ENCODE results near the gene FOXD1. TPM values are rescaled to one million over a fixed set of nuclear protein-coding genes. Genes with fewer than 3 reads are reported as not detected.

FOXD1 gene
- under 1 TPM in 3 of 4 donors, not detected in 1; 0.36 to 0.94 (median 0.71) TPM for total RNA-seq
- under 1 TPM; 0.15 to 0.29 (median 0.17) TPM for polyA plus RNA-seq
- long read RNA-seq, donor 1 = 0 reads
- long read RNA-seq, donor 2, partial matches to known transcripts = 0 of 2 reads
- long read RNA-seq, donor 2, other reads (novel, unspliced or antisense) = 0 of 2 reads

GRCh38 chr5:73448463-73449136 is at the start of gene FOXD1:
FOXD1 (minus strand) TSS chr5:73448777; CDS start chr5:73448362, 415 bp downstream.
- intact Hi-C loops (cut with DNase I) = no loop called here
- Histone ChIP-seq H3K4me1 (peaks cover 10% of the 10 kb centered on the region), H3K27me3 (ENCODE audit: insufficient read depth in 3 of 3, low read length in 2 of 3) (peaks cover 10 to 93% (median 52%) of the 10 kb centered on the region in 3 donors), H3K27ac (no peak within 1 kb of the TSS), H3K4me3 (peak within 1 kb of the TSS; percentile 65), H3K9me3 (no peaks in the 10 kb centered on the region), H3K36me3 (ENCODE audit: insufficient read depth in 1 of 2, low read depth in 1 of 2) (no peaks in the 10 kb centered on the region)
- TF ChIP-seq, protein P1, sequence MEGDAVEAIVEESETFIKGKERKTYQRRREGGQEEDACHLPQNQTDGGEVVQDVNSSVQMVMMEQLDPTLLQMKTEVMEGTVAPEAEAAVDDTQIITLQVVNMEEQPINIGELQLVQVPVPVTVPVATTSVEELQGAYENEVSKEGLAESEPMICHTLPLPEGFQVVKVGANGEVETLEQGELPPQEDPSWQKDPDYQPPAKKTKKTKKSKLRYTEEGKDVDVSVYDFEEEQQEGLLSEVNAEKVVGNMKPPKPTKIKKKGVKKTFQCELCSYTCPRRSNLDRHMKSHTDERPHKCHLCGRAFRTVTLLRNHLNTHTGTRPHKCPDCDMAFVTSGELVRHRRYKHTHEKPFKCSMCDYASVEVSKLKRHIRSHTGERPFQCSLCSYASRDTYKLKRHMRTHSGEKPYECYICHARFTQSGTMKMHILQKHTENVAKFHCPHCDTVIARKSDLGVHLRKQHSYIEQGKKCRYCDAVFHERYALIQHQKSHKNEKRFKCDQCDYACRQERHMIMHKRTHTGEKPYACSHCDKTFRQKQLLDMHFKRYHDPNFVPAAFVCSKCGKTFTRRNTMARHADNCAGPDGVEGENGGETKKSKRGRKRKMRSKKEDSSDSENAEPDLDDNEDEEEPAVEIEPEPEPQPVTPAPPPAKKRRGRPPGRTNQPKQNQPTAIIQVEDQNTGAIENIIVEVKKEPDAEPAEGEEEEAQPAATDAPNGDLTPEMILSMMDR (IDR thresholded peaks at IDR 0.05) = no peak
- DNase-seq (peak; percentile 84 to 85), ATAC-seq (peak; percentile 69 to 84 (median 76))
- 2% methylated on average over 34 to 59 of the region's 59 CpGs for WGBS, 3 donors

GRCh38 chr5:73497497-73498056 is 49.0 kb upstream of the FOXD1 start:
- H3K9me3 ChIP-seq = no peaks in the 10 kb centered on the region
- peak overlapping the region; percentile 94 for H3K27ac ChIP-seq
- DNase-seq = no peak
- H3K27me3 ChIP-seq (ENCODE audit: insufficient read depth in 3 of 3, low read length in 2 of 3) = peaks cover 0 to 10% (median 0%) of the 10 kb centered on the region in 3 donors
- H3K4me3 ChIP-seq = peak overlapping the region; percentile 95
- H3K4me1 ChIP-seq = peaks cover 30% of the 10 kb centered on the region
- peaks cover 3 to 31% of the 10 kb centered on the region in 2 donors for H3K36me3 ChIP-seq (ENCODE audit: insufficient read depth in 1 of 2, low read depth in 1 of 2)
- intact Hi-C loops (cut with DNase I) = no loop called here
- ATAC-seq = peak in 2 of 4 donors; percentile 3
- 50 to 63% (median 56%) methylated on average over 16 of the region's 16 CpGs for WGBS, 3 donors
- TF ChIP-seq, protein P1 (IDR thresholded peaks at IDR 0.05) = no peak

- TF ChIP-seq, protein P1 (IDR thresholded peaks at IDR 0.05) = no peak
- intact Hi-C loops (cut with DNase I) = no loop called here
- Histone ChIP-seq H3K4me1 (peaks cover 30% of the 10 kb centered on the region), H3K9me3 (no peaks in the 10 kb centered on the region), H3K27ac (no peak overlapping the region), H3K36me3 (ENCODE audit: insufficient read depth in 1 of 2, low read depth in 1 of 2) (peaks cover 3 to 26% of the 10 kb centered on the region in 2 donors), H3K27me3 (ENCODE audit: insufficient read depth in 3 of 3, low read length in 2 of 3) (peaks cover 0 to 10% (median 0%) of the 10 kb centered on the region in 3 donors), H3K4me3 (peak overlapping the region; percentile 95)
- ATAC-seq (no peak), DNase-seq (no peak)
- WGBS, 3 donors = 78 to 91% (median 89%) methylated on average over 1 of the region's 1 CpG
These were observed 48.4 kb upstream of the FOXD1 start for GRCh38 chr5:73496984-73497457.

- Histone ChIP-seq H3K4me1 (peaks cover 26% of the 10 kb centered on the region), H3K27ac (no peak overlapping the region), H3K9me3 (no peaks in the 10 kb centered on the region), H3K4me3 (no peak overlapping the region), H3K27me3 (ENCODE audit: insufficient read depth in 3 of 3, low read length in 2 of 3) (peaks cover 0 to 14% (median 0%) of the 10 kb centered on the region in 3 donors), H3K36me3 (ENCODE audit: insufficient read depth in 1 of 2, low read depth in 1 of 2) (peaks cover 0 to 14% of the 10 kb centered on the region in 2 donors)
- no peak for DNase-seq
- ATAC-seq = no peak
- intact Hi-C loops (cut with DNase I) = no loop called here
- 91 to 99% (median 97%) methylated on average over 4 of the region's 4 CpGs for WGBS, 3 donors
- TF ChIP-seq, protein P1 (IDR thresholded peaks at IDR 0.05) = no peak
These were observed 47.3 kb upstream of the FOXD1 start for GRCh38 chr5:73495772-73496335.

Data from psoas muscle (tissue), 8 donors.